H9 (cell line): Measurements from ENCODE around the gene TSPEAR. TPM values are rescaled to one million over a fixed set of nuclear protein-coding genes. Genes with fewer than 3 reads are reported as not detected.

Experiments used
- DNase-seq: peaks from one replicate; pipeline ENCODE4 v3.0.0-alpha.2; 2017
- H2AFZ ChIP-seq: one replicate; pipeline ENCODE4 v1.6.1; 2013; ENCODE audit warnings: mild to moderate bottlenecking, low read length, control low read depth, moderate library complexity
- H2AK5ac ChIP-seq: 2 replicates; pipeline ENCODE4 v1.6.1; 2013; ENCODE audit warnings: low read length, control low read depth, mixed read lengths; ENCODE audit not compliant: insufficient read length
- H2BK120ac ChIP-seq: one replicate; pipeline ENCODE4 v1.6.1; 2013; ENCODE audit warnings: low read depth, mild to moderate bottlenecking, low read length, control low read depth, inconsistent platforms; ENCODE audit not compliant: poor library complexity, severe bottlenecking
- H2BK12ac ChIP-seq: 2 replicates; pipeline ENCODE4 v1.6.1; 2013; ENCODE audit warnings: low read length, control low read depth, mixed read lengths, low read depth; ENCODE audit not compliant: insufficient read length
- H2BK15ac ChIP-seq: 2 replicates; pipeline ENCODE4 v1.6.1; 2013; ENCODE audit warnings: low read depth, low read length, control low read depth
- H2BK20ac ChIP-seq: one replicate; pipeline ENCODE4 v1.6.1; 2013; ENCODE audit warnings: low read depth, mild to moderate bottlenecking, low read length, control low read depth, inconsistent platforms; ENCODE audit not compliant: poor library complexity, severe bottlenecking
- H2BK5ac ChIP-seq: 2 replicates; pipeline ENCODE4 v1.6.1; 2013; ENCODE audit warnings: low read length, control low read depth, mixed read lengths; ENCODE audit not compliant: insufficient read length
- H3K14ac ChIP-seq: 2 replicates; pipeline ENCODE4 v1.6.1; 2013; ENCODE audit warnings: low read length, control low read depth; ENCODE audit not compliant: insufficient read depth
- H3K18ac ChIP-seq: 2 replicates; pipeline ENCODE4 v1.6.1; 2013; ENCODE audit warnings: low read depth, mild to moderate bottlenecking, mixed read lengths, low read length, control low read depth; ENCODE audit not compliant: insufficient read length
- H3K23ac ChIP-seq: 2 replicates; pipeline ENCODE4 v1.6.1; 2013; ENCODE audit warnings: low read length, control low read depth, mixed read lengths, low read depth; ENCODE audit not compliant: insufficient read length
- H3K23me2 ChIP-seq: 2 replicates; pipeline ENCODE4 v1.6.1; 2013; ENCODE audit warnings: low read depth, mild to moderate bottlenecking, mixed read lengths, low read length, control low read depth; ENCODE audit not compliant: insufficient read length, poor library complexity, severe bottlenecking
- H3K27ac ChIP-seq: 2 replicates; pipeline ENCODE4 v1.5.1; 2013; ENCODE audit warnings: low read length, control low read depth, mixed read lengths, low read depth; ENCODE audit not compliant: insufficient read length
- H3K27me3 ChIP-seq: 2 replicates; pipeline ENCODE4 v1.6.1; 2013; ENCODE audit warnings: low read length, control low read depth, inconsistent platforms; ENCODE audit not compliant: insufficient read depth
- H3K4ac ChIP-seq: 2 replicates; pipeline ENCODE4 v1.6.1; 2013; ENCODE audit warnings: low read depth, mild to moderate bottlenecking, control low read depth, inconsistent platforms, low read length, moderate library complexity
- H3K4me1 ChIP-seq: 2 replicates; pipeline ENCODE4 v1.6.1; 2013; ENCODE audit warnings: low read length, control low read depth, inconsistent platforms; ENCODE audit not compliant: insufficient read depth
- H3K4me2 ChIP-seq: 2 replicates; pipeline ENCODE4 v1.6.1; 2013; ENCODE audit warnings: low read length, control low read depth, mixed read lengths; ENCODE audit not compliant: insufficient read length, insufficient read depth
- H3K56ac ChIP-seq: 2 replicates; pipeline ENCODE4 v1.6.1; 2013; ENCODE audit warnings: low read depth, mild to moderate bottlenecking, mixed read lengths, low read length, control low read depth; ENCODE audit not compliant: insufficient read length
- H3K79me1 ChIP-seq: 2 replicates; pipeline ENCODE4 v1.6.1; 2013; ENCODE audit warnings: low read depth, mild to moderate bottlenecking, moderate library complexity, low read length, control low read depth, inconsistent platforms; ENCODE audit not compliant: insufficient read depth, poor library complexity, severe bottlenecking
- H3K79me2 ChIP-seq: 2 replicates; pipeline ENCODE4 v1.6.1; 2013; ENCODE audit warnings: low read length, control low read depth, inconsistent platforms; ENCODE audit not compliant: insufficient read depth
- H3K9ac ChIP-seq: 2 replicates; pipeline ENCODE4 v1.6.1; 2013; ENCODE audit warnings: low read length, control low read depth, mixed read lengths; ENCODE audit not compliant: insufficient read length; ENCODE audit errors: extremely low read depth
- H3K9me3 ChIP-seq: one replicate; pipeline ENCODE4 v1.6.1; 2013; ENCODE audit warnings: low read depth, low read length, inconsistent platforms; ENCODE audit not compliant: control insufficient read depth
- H3T11ph ChIP-seq: one replicate; pipeline ENCODE4 v1.6.1; 2013; ENCODE audit warnings: mild to moderate bottlenecking, low read length, control low read depth, inconsistent platforms
- H4K20me1 ChIP-seq: one replicate; pipeline ENCODE4 v1.6.1; 2013; ENCODE audit not compliant: control insufficient read depth, insufficient read length, insufficient read depth
- H4K5ac ChIP-seq: 2 replicates; pipeline ENCODE4 v1.6.1; 2013; ENCODE audit warnings: low read depth, mild to moderate bottlenecking, mixed read lengths, low read length, control low read depth; ENCODE audit not compliant: insufficient read length
- H4K8ac ChIP-seq: replicated peaks from 2 replicates; pipeline ENCODE4 v1.6.1; 2013; ENCODE audit warnings: low read length, control low read depth, mixed read lengths, low read depth; ENCODE audit not compliant: insufficient read length
- H4K91ac ChIP-seq: 2 replicates; pipeline ENCODE4 v1.6.1; 2013; ENCODE audit warnings: low read depth, mild to moderate bottlenecking, moderate library complexity, mixed read lengths, low read length, control low read depth; ENCODE audit not compliant: insufficient read length
- H3K27ac Mint-ChIP-seq, 3 experiments: 2 replicates in 2 of 3; 3 replicates in 1 of 3; pipeline ENCODE4 v1.8.0; 2020 to 2021; ENCODE audit warnings: mixed read lengths in 3 of 3, mild to moderate bottlenecking in 1 of 3, moderate library complexity in 1 of 3
- H3K27me3 Mint-ChIP-seq: 2 replicates; pipeline ENCODE4 v1.8.0; 2021; ENCODE audit warnings: low read depth, mild to moderate bottlenecking, moderate library complexity, mixed read lengths
- H3K36me3 Mint-ChIP-seq, 3 experiments: 2 replicates in 2 of 3; 3 replicates in 1 of 3; pipeline ENCODE4 v1.8.0; 2020 to 2021; ENCODE audit warnings: low read depth in 3 of 3, mixed read lengths in 3 of 3; ENCODE audit not compliant: insufficient read depth in 1 of 3
- H3K4me1 Mint-ChIP-seq, 2 experiments: 2 replicates each; pipeline ENCODE4 v1.8.0; 2020; ENCODE audit warnings: mixed read lengths in 2 of 2
- H3K4me3 Mint-ChIP-seq, 2 experiments: 2 replicates in 1 of 2; 3 replicates in 1 of 2; pipeline ENCODE4 v1.8.0; 2020 to 2021; ENCODE audit warnings: mild to moderate bottlenecking in 2 of 2, mixed read lengths in 2 of 2, moderate library complexity in 1 of 2
- H3K9me3 Mint-ChIP-seq, 2 experiments: 2 replicates in 1 of 2; 3 replicates in 1 of 2; pipeline ENCODE4 v1.8.0; 2020; ENCODE audit warnings: mild to moderate bottlenecking in 2 of 2, mixed read lengths in 2 of 2, moderate library complexity in 1 of 2
- CTCF ChIP-seq: fragments of 200-600 bp; sonication (generic); conservative IDR thresholded peaks from 3 replicates; pipeline ENCODE4 v1.8.0; 2021; ENCODE audit warnings: antibody characterized with exemption, mild to moderate bottlenecking
- WGBS: extraction: QIAGEN DNeasy Blood & Tissue Kit; methylation state at CpG from one replicate; pipeline ENCODE4 v1.1.7; 2013; ENCODE audit warnings: missing lambda C conversion rate, low lambda C conversion rate, mixed read lengths; ENCODE audit not compliant: insufficient read length; ENCODE audit errors: extremely low coverage; 5-methylcytosine and 5-hydroxymethylcytosine counted together
- total RNA-seq: library from RNA; stranded (reverse); gene quantifications from 2 replicates; pipeline ENCODE4 v1.2.1, GENCODE V29; 2021

TSPEAR gene
- total RNA-seq, 1 experiment from 2014 or later = 1.3 TPM

DNA sequence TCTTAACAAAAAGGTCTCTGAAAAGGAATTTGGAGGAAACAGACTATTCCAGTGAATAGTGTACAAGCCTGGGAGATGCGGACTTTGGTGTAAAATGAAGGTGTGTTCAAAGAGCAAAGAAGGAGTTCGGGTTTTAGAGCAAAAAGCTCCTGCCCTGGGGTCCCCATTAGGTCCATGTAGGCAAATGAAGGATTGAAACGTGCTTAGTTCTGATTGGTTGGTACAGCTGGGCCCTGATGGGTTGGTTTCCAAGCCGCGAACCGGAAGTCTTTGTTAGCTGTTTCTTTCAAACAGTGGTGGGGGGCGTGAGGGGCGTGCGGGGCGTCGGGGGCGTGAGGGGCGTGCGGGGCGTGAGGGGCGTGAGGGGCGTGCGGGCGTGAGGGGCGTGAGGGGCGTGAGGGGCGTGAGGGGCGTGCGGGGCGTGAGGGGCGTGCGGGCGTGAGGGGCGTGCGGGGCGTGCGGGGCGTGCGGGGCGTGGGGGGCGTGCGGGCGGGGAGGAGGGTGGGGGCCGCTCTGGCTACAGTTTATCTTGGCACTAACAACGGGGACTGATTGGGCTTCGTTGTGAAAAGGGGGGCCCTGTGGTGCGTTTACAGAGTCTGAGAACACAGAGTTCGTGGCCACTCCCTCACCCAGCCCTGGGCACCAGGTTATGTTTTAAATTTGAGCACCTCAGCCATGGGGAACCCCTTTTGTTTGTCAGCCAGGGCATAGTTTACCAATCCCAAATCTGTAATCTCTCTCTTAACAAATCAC is 226.7 kb downstream of the TSPEAR start:
- H3K23ac ChIP-seq = no peak overlapping the region
- no peak overlapping the region for H3K14ac ChIP-seq
- H3K79me1 ChIP-seq = peaks cover 3% of the 10 kb centered on the region
- H3K9me3 Mint-ChIP-seq = peaks cover 3 to 7% of the 10 kb centered on the region in 2 experiments; a peak in 3 of 5 replicates
- H2AK5ac ChIP-seq = no peak overlapping the region
- H3K4me2 ChIP-seq = no peak overlapping the region
- no peaks in the 10 kb centered on the region for H3K27me3 Mint-ChIP-seq
- H2BK15ac ChIP-seq = no peak overlapping the region
- no peak overlapping the region for H2BK20ac ChIP-seq
- H3K27me3 ChIP-seq = no peaks in the 10 kb centered on the region
- peaks cover 3% of the 10 kb centered on the region for H3K23me2 ChIP-seq
- H3K18ac ChIP-seq = no peak overlapping the region
- no peak overlapping the region for H4K91ac ChIP-seq
- H2BK120ac ChIP-seq = no peak overlapping the region
- H3K4me1 ChIP-seq = no peaks in the 10 kb centered on the region; the same call in 1 of the 2 replicates
- H4K5ac ChIP-seq = no peak overlapping the region
- no peak overlapping the region for H3K27ac ChIP-seq
- no peak for DNase-seq
- H2BK5ac ChIP-seq = no peak overlapping the region
- no peak overlapping the region for H4K8ac ChIP-seq
- H4K20me1 ChIP-seq = no peaks in the 10 kb centered on the region
- H3K4me1 Mint-ChIP-seq = peaks cover 14 to 29% of the 10 kb centered on the region in 2 experiments
- H3K9ac ChIP-seq = no peak overlapping the region
- TF ChIP-seq CTCF = no peak
- peak overlapping the region; percentile 84 to 88; a peak in 4 of 5 replicates for H3K4me3 Mint-ChIP-seq
- H3K36me3 Mint-ChIP-seq = peaks cover 0 to 4% (median 3%) of the 10 kb centered on the region in 3 experiments; a peak in 3 of 7 replicates
- H3K9me3 ChIP-seq = no peaks in the 10 kb centered on the region
- H3T11ph ChIP-seq = no peak overlapping the region
- no peak overlapping the region for H3K56ac ChIP-seq
- no peak overlapping the region for H2BK12ac ChIP-seq
- WGBS = no CpG with 5 or more reads among the region's 43 CpGs
- peaks cover 7% of the 10 kb centered on the region; the same call in 1 of the 2 replicates for H3K79me2 ChIP-seq
- H2AFZ ChIP-seq = no peak overlapping the region
- no peak overlapping the region for H3K27ac Mint-ChIP-seq
- H3K4ac ChIP-seq = no peak overlapping the region
